Measurements from ENCODE around the gene CLEC16A.

Gene CLEC16A

DNA sequence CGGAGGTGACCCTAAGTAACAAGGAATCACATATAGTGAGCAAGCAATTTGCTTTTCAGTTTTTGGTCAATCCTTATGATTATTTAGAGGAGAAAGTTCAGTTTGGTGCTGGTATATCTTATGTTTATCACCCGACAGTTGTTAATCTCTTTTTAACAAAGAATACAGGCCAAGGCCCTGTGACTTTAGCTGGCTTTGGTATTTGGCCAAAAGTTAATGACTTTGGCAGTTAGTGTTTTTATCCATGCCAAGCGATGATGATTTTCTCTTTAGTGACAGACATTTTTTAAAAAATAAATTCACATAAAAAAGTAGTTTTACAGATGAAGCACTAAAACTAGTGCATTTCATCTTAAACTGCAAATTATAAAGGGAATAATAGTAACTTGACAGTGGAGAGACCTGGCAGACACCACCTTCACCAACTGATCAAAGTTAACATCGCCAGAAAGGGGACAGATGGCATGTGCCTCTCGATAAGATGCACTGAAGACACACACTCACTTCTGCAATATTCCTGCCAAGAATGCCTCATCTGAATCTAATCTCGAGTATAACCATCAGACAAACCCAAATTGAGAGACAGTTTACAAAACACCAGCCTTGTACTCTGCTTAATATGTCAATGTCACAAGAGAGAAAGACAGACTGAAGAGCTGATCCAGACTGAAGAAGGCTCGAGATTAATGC, 9.0 kb upstream of the CLEC16A start:
- peaks cover 0 to 24% (median 11%) of the 10 kb centered on the region in 3 donors for H3K36me3 ChIP-seq
- no peak overlapping the region for H3K27ac ChIP-seq
- H3K27me3 ChIP-seq, result no peaks in the 10 kb centered on the region
- DNase-seq, result no peak
- no peaks in the 10 kb centered on the region for H3K9me3 ChIP-seq
- peaks cover 0 to 76% (median 59%) of the 10 kb centered on the region in 4 donors for H3K4me1 ChIP-seq
- no peak overlapping the region for H3K4me3 ChIP-seq
- TF ChIP-seq, protein P1, sequence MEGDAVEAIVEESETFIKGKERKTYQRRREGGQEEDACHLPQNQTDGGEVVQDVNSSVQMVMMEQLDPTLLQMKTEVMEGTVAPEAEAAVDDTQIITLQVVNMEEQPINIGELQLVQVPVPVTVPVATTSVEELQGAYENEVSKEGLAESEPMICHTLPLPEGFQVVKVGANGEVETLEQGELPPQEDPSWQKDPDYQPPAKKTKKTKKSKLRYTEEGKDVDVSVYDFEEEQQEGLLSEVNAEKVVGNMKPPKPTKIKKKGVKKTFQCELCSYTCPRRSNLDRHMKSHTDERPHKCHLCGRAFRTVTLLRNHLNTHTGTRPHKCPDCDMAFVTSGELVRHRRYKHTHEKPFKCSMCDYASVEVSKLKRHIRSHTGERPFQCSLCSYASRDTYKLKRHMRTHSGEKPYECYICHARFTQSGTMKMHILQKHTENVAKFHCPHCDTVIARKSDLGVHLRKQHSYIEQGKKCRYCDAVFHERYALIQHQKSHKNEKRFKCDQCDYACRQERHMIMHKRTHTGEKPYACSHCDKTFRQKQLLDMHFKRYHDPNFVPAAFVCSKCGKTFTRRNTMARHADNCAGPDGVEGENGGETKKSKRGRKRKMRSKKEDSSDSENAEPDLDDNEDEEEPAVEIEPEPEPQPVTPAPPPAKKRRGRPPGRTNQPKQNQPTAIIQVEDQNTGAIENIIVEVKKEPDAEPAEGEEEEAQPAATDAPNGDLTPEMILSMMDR (IDR thresholded peaks at IDR 0.05), result no peak
- intact Hi-C loops (cut with DNase I; ENCODE audit: low total_unique reads), result no loop called here

DNA sequence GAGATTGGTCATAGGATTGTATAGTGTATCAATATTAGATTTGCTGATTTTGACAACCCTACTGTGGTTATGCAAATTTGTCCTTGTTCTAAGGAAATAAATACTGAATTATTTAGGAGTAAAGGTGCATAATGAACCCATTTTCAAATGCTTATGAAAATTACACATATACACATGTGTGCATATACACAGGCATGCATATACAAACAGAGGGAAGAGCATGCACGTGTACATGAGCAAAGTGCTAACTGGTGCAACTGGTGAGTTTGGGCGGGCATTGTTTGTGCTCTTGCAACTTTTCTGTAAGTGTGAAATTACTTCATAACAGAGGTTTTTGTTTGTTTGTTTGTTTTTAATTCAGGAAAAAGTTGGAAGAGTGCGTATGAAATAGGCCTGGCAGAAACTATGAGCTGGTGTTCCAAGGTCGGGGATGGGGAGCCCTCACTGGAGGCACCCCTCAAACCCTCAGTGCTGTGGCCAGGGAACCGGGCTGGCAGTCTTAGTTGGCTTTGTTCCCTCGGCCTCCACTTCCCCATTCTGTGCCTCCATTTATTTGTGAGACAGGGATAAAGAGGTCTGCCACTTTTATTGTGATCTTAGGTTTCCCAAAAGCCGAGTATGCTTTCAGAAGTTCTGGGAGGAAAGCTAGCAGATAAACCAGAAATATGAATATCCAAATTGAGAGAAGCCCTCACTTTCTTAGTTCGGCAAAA, 7.9 kb upstream of the CLEC16A start:
- Histone ChIP-seq H3K27ac (peak overlapping the region in 1 of 2 donors; percentile 87), H3K36me3 (peaks cover 0 to 13% (median 11%) of the 10 kb centered on the region in 3 donors)
- intact Hi-C loops (cut with DNase I; ENCODE audit: low total_unique reads), result no loop called here

DNA sequence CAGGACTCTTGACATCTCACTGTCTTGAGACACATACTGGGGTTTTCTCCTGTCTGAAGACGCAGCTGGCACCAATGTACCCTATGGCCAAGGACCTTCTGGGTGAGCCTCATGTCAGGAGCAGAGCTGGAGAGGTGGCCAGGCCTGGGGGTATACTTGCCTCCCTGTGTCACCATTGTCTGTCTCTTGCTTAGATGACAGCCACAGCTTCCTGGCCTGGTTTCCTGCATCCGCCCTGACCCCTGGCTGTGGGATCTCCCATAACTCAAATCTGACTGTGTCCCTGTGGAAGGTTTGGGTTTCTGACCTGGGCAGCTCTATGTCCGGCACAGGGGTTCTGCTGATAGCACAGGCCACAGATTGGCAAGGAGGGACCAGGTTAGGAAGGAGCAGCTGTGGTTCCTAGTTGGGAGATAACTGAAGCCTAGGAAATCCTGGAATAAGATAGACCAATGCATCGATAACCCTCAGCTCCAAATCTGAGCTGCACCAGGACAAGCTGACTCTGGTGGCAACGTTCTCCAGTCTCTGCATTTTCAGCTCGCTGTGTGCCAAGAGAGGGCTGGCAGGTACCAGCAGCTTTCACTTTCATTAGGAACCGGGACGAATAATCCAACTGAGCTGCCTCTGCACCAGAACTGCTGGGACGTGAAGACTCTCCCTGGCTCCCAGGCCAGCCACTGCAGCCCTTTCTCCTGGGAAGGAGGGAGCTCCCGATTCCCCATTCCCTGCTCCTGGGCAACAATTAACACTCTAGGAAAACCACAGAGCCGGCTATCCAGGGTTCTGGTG, 7.1 kb upstream of the CLEC16A start:
- Histone ChIP-seq H3K27me3 (no peaks in the 10 kb centered on the region), H3K4me3 (peak overlapping the region; percentile 28 to 95), H3K4me1 (peaks cover 0 to 85% (median 66%) of the 10 kb centered on the region in 4 donors), H3K36me3 (peaks cover 0 to 13% (median 11%) of the 10 kb centered on the region in 3 donors), H3K9me3 (no peaks in the 10 kb centered on the region), H3K27ac (peak overlapping the region; percentile 87 to 90)
- no peak for DNase-seq
- TF ChIP-seq, protein P1 (IDR thresholded peaks at IDR 0.05), result no peak
- intact Hi-C loops (cut with DNase I; ENCODE audit: low total_unique reads), result no loop called here

More for the DNA sequence above, 7.9 kb upstream of the CLEC16A start:
- Histone ChIP-seq H3K9me3 (no peaks in the 10 kb centered on the region), H3K4me1 (peaks cover 0 to 84% (median 65%) of the 10 kb centered on the region in 4 donors), H3K4me3 (peak overlapping the region in 1 of 2 donors; percentile 95), H3K27me3 (no peaks in the 10 kb centered on the region)
- DNase-seq, result no peak
- TF ChIP-seq, protein P1 (IDR thresholded peaks at IDR 0.05), result no peak

DNA sequence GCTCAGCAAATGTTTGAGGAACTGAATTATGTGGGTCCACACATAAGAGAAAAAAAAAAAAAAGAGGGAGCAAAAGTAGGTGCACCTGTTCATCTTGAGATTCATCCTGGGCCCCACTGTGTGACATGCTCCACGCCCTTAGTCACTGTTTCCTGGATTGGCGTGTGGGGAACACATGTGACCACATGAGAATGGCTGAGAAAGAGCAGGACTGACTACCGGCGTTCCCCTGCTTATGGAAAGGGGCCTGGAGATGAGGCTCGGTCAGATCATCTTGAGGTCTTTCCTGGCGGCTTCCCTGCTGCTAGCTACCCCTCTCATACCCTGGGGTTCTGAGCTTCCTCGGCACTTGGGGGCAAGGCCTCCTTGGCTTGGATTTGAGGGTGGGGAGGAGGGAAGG, 6.0 kb upstream of the CLEC16A start:
- DNase-seq, result no peak
- TF ChIP-seq, protein P1 (IDR thresholded peaks at IDR 0.05), result no peak
- intact Hi-C loops (cut with DNase I; ENCODE audit: low total_unique reads), result no loop called here
- H3K27me3 ChIP-seq, result no peaks in the 10 kb centered on the region
- peak overlapping the region; percentile 87 to 90 for H3K27ac ChIP-seq
- no peaks in the 10 kb centered on the region for H3K9me3 ChIP-seq
- H3K36me3 ChIP-seq, result peaks cover 0 to 9% (median 7%) of the 10 kb centered on the region in 3 donors
- peaks cover 0 to 91% (median 74%) of the 10 kb centered on the region in 4 donors for H3K4me1 ChIP-seq
- H3K4me3 ChIP-seq, result peak overlapping the region; percentile 28 to 95

DNA sequence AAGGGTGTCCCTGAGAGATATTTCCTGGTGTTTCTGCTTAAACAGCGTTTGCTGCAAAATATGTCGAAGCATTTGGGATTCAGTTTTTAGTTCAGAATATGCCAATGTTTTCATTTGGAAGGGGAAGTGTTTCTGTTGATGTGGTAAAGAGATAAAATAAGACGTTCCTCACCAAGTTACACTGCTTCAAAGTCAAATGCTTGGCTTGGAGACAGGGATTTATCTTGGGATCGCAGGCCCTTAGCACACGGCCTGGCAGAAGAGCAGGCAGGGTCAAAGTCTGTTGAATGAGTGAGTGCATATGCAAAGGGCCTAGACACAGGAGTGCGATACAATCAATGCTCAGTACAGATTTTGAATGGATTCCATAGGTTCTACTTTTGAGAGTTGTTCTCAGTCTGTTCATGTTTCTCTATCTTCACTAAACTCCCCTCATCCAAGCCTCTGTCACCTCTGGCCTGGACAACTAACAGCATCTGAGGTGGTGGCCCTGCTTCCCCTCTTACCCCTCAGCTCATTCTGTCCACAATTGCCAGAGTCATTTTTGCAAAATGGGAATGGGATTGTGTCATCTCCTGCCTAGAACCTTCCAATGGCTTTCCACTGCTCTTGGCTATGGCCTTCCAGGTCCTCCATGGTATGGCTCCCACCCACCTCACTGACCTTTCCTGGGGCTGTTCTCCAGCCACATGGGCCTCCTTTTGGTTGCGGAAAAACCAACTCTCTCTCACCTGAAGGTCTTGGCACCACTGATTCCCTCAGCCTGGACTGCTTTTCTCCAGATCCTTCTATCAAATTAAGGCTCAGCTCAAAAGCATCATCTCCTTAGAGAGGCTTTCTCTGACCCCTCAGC, 5.3 kb upstream of the CLEC16A start:
- DNase-seq, result no peak
- no peaks in the 10 kb centered on the region for H3K27me3 ChIP-seq
- TF ChIP-seq, protein P1 (IDR thresholded peaks at IDR 0.05), result no peak
- H3K36me3 ChIP-seq, result peaks cover 0 to 2% (median 0%) of the 10 kb centered on the region in 3 donors
- H3K4me3 ChIP-seq, result peak overlapping the region; percentile 28 to 95
- H3K27ac ChIP-seq, result peak overlapping the region; percentile 87 to 90
- peaks cover 0 to 91% (median 79%) of the 10 kb centered on the region in 4 donors for H3K4me1 ChIP-seq
- intact Hi-C loops (cut with DNase I; ENCODE audit: low total_unique reads), result no loop called here
- no peaks in the 10 kb centered on the region for H3K9me3 ChIP-seq

All from tibial artery (tissue), 4 donors.